GM23338 (cell line): ENCODE data around the gene POLDIP3. TPM values are rescaled to one million over a fixed set of nuclear protein-coding genes. Genes with fewer than 3 reads are reported as not detected.

ENCODE experiments used
- ATAC-seq: fragments of 200-7000 bp; cut with Tn5 transposase; 3 replicates; pipeline ENCODE4 v1.9.1; 2020
- DNase-seq: peaks from one replicate; pipeline ENCODE4 v3.0.0-alpha.2; 2015; ENCODE audit warnings: low spot score
- H2AFZ ChIP-seq: fragments of 200-600 bp; sonication (generic); 2 replicates; pipeline ENCODE4 v1.8.0; 2016; ENCODE audit warnings: antibody characterized with exemption, mild to moderate bottlenecking, moderate library complexity
- H3F3A ChIP-seq: fragments of 200-600 bp; sonication (generic); replicated peaks from 2 replicates; pipeline ENCODE4 v1.8.0; 2017; ENCODE audit warnings: antibody characterized with exemption, mixed run types, low read depth
- H3K27ac ChIP-seq: fragments of 200-600 bp; sonication (generic); 2 replicates; pipeline ENCODE4 v1.6.1; 2016; ENCODE audit warnings: low read depth
- H3K27me3 ChIP-seq: fragments of 200-600 bp; sonication (generic); 2 replicates; pipeline ENCODE4 v1.8.0; 2016; ENCODE audit warnings: mild to moderate bottlenecking, mixed run types, moderate library complexity; ENCODE audit not compliant: insufficient read depth
- H3K36me3 ChIP-seq: fragments of 200-600 bp; sonication (generic); 2 replicates; pipeline ENCODE4 v1.8.0; 2016; ENCODE audit warnings: mild to moderate bottlenecking; ENCODE audit not compliant: insufficient read depth
- H3K4me1 ChIP-seq: fragments of 200-600 bp; sonication (generic); 2 replicates; pipeline ENCODE4 v1.8.0; 2016; ENCODE audit warnings: mild to moderate bottlenecking, moderate library complexity; ENCODE audit not compliant: insufficient read depth
- H3K4me2 ChIP-seq: fragments of 200-600 bp; sonication (generic); 2 replicates; pipeline ENCODE4 v1.7.1; 2017; ENCODE audit warnings: mixed run types
- H3K4me3 ChIP-seq: fragments of 200-600 bp; sonication (generic); 2 replicates; pipeline ENCODE4 v1.6.1; 2016; ENCODE audit warnings: mixed run types
- H3K79me2 ChIP-seq: fragments of 200-600 bp; sonication (generic); replicated peaks from 2 replicates; pipeline ENCODE4 v1.8.0; 2017; ENCODE audit warnings: mild to moderate bottlenecking; ENCODE audit not compliant: insufficient read depth
- H3K9me2 ChIP-seq: fragments of 200-600 bp; sonication (generic); 2 replicates; pipeline ENCODE4 v1.8.0; 2017; ENCODE audit not compliant: insufficient read depth
- H4K20me1 ChIP-seq: fragments of 200-600 bp; sonication (generic); replicated peaks from 2 replicates; pipeline ENCODE4 v1.8.0; 2017; ENCODE audit warnings: mild to moderate bottlenecking; ENCODE audit not compliant: insufficient read depth
- H3K27ac Mint-ChIP-seq: 2 replicates; pipeline ENCODE4 v1.8.0; 2020; ENCODE audit warnings: inconsistent platforms, mild to moderate bottlenecking, moderate library complexity, mixed read lengths
- H3K27me3 Mint-ChIP-seq: 3 replicates; pipeline ENCODE4 v1.8.0; 2022; ENCODE audit warnings: low read depth, mild to moderate bottlenecking, moderate library complexity, mixed read lengths, inconsistent platforms; ENCODE audit not compliant: insufficient read depth, poor library complexity
- H3K36me3 Mint-ChIP-seq: 3 replicates; pipeline ENCODE4 v1.8.0; 2021; ENCODE audit warnings: low read depth, mild to moderate bottlenecking, inconsistent platforms, moderate library complexity, mixed read lengths
- H3K4me1 Mint-ChIP-seq: 3 replicates; pipeline ENCODE4 v1.8.0; 2020; ENCODE audit warnings: mild to moderate bottlenecking, inconsistent platforms, mixed read lengths
- H3K4me3 Mint-ChIP-seq: 3 replicates; pipeline ENCODE4 v1.8.0; 2021; ENCODE audit warnings: moderate library complexity, mild to moderate bottlenecking, inconsistent platforms, mixed read lengths
- H3K9me3 Mint-ChIP-seq: 3 replicates; pipeline ENCODE4 v1.8.0; 2020; ENCODE audit warnings: moderate library complexity, mild to moderate bottlenecking, inconsistent platforms, mixed read lengths
- EZH2 ChIP-seq: fragments of 200-600 bp; sonication (generic); IDR thresholded peaks from one replicate; pipeline ENCODE4 v1.8.0; 2017; ENCODE audit warnings: antibody characterized with exemption, mild to moderate bottlenecking, low read depth; ENCODE audit not compliant: unreplicated experiment
- EZH2phosphoT487 ChIP-seq: fragments of 200-600 bp; sonication (generic); IDR thresholded peaks from one replicate; pipeline ENCODE4 v1.8.1; 2018; ENCODE audit warnings: antibody characterized with exemption; ENCODE audit not compliant: unreplicated experiment
- NANOG ChIP-seq: IDR thresholded peaks from 2 replicates; pipeline ENCODE4 v1.6.1; 2016; ENCODE audit warnings: antibody characterized with exemption, borderline replicate concordance
- POLR2AphosphoS5 ChIP-seq: IDR thresholded peaks from 2 replicates; pipeline ENCODE4 v1.6.1; 2016; ENCODE audit warnings: antibody characterized with exemption, low read depth
- STAT1 ChIP-seq: IDR thresholded peaks from one replicate; pipeline ENCODE4 v1.6.1; 2016; ENCODE audit warnings: antibody characterized with exemption; ENCODE audit not compliant: unreplicated experiment
- ZNF114 ChIP-seq: fragments of 250-450 bp; sonication (Bioruptor Pico); IDR thresholded peaks from 2 replicates; pipeline ENCODE4 v1.5.0; 2020; ENCODE audit warnings: mild to moderate bottlenecking, moderate library complexity
- ZNF331 ChIP-seq: fragments of 250-450 bp; sonication (Bioruptor Pico); IDR thresholded peaks from 2 replicates; pipeline ENCODE4 v1.5.0; 2020; ENCODE audit warnings: low read depth, mild to moderate bottlenecking, moderate library complexity
- polyA plus RNA-seq: library from polyadenylated mRNA; unstranded; fragments of >200 nt; fragmentation: Nextera tagmentation; extraction: Ambion mirVana; gene quantifications from 2 replicates; pipeline ENCODE4 v1.2.1, GENCODE V29; 2016
- total RNA-seq: library from RNA; depleted of rRNA; stranded (reverse); fragments of >200 nt; shearing (Covaris generic); gene quantifications from 2 replicates; pipeline ENCODE4 v1.2.3, GENCODE V29; 2014
- TF ChIP-seq, protein P1 (sequence below): IDR thresholded peaks from one replicate; pipeline ENCODE4 v1.6.1; 2018; ENCODE audit warnings: antibody characterized with exemption; ENCODE audit not compliant: unreplicated experiment
- TF ChIP-seq, protein P2 (sequence below): IDR thresholded peaks from 2 replicates; pipeline ENCODE4 v1.6.1; 2016; ENCODE audit warnings: antibody characterized with exemption
- TF ChIP-seq, protein P3 (sequence below): fragments of 250-450 bp; sonication (Bioruptor Pico); IDR thresholded peaks from 2 replicates; pipeline ENCODE4 v1.5.0; 2020; ENCODE audit warnings: mild to moderate bottlenecking, moderate library complexity

Gene POLDIP3
- total and polyA plus RNA-seq, 2 experiments from 2014 or later = 38.2 to 54.3 TPM

DNA sequence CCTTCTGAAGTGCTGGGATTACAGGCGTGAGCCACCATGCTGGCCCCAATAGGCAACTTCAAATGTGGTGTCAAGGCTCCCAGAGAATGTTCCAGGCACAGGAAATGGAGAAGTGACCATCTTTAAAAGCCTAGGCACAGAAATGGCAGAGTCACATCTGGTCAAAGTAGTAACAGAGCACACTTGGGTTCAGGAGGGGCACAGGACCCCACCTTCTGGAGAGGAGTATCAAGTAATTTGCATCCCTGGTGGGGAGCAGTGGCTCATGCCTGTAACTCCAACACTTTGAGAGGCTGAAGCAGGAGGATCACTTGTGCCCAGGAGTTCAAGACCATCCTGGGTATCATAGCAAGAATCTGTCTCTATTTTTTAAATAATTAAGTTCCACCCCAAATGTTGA, 31.7 kb downstream of the POLDIP3 start:
- no peak overlapping the region for H3K27ac Mint-ChIP-seq
- H3K4me1 Mint-ChIP-seq = peaks cover 6% of the 10 kb centered on the region
- no peaks in the 10 kb centered on the region for H3K27me3 ChIP-seq
- no peak overlapping the region for H3K4me3 ChIP-seq
- H3K79me2 ChIP-seq = peaks cover 13% of the 10 kb centered on the region
- peak overlapping the region; percentile 66; the same call in 1 of the 2 replicates for H3K27ac ChIP-seq
- H3K9me3 Mint-ChIP-seq = no peaks in the 10 kb centered on the region
- peaks cover 14% of the 10 kb centered on the region for H3K36me3 ChIP-seq
- DNase-seq = no peak
- TF ChIP-seq POLR2AphosphoS5 (no peak), EZH2 (no peak), ZNF114 (CRISPR knock-in tag) (no peak), NANOG (no peak), EZH2phosphoT487 (no peak), ZNF331 (CRISPR knock-in tag) (no peak), STAT1 (no peak)
- TF ChIP-seq, protein P1, sequence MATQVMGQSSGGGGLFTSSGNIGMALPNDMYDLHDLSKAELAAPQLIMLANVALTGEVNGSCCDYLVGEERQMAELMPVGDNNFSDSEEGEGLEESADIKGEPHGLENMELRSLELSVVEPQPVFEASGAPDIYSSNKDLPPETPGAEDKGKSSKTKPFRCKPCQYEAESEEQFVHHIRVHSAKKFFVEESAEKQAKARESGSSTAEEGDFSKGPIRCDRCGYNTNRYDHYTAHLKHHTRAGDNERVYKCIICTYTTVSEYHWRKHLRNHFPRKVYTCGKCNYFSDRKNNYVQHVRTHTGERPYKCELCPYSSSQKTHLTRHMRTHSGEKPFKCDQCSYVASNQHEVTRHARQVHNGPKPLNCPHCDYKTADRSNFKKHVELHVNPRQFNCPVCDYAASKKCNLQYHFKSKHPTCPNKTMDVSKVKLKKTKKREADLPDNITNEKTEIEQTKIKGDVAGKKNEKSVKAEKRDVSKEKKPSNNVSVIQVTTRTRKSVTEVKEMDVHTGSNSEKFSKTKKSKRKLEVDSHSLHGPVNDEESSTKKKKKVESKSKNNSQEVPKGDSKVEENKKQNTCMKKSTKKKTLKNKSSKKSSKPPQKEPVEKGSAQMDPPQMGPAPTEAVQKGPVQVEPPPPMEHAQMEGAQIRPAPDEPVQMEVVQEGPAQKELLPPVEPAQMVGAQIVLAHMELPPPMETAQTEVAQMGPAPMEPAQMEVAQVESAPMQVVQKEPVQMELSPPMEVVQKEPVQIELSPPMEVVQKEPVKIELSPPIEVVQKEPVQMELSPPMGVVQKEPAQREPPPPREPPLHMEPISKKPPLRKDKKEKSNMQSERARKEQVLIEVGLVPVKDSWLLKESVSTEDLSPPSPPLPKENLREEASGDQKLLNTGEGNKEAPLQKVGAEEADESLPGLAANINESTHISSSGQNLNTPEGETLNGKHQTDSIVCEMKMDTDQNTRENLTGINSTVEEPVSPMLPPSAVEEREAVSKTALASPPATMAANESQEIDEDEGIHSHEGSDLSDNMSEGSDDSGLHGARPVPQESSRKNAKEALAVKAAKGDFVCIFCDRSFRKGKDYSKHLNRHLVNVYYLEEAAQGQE = no peak
- TF ChIP-seq, protein P2, sequence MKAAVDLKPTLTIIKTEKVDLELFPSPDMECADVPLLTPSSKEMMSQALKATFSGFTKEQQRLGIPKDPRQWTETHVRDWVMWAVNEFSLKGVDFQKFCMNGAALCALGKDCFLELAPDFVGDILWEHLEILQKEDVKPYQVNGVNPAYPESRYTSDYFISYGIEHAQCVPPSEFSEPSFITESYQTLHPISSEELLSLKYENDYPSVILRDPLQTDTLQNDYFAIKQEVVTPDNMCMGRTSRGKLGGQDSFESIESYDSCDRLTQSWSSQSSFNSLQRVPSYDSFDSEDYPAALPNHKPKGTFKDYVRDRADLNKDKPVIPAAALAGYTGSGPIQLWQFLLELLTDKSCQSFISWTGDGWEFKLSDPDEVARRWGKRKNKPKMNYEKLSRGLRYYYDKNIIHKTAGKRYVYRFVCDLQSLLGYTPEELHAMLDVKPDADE = no peak
- TF ChIP-seq, protein P3, sequence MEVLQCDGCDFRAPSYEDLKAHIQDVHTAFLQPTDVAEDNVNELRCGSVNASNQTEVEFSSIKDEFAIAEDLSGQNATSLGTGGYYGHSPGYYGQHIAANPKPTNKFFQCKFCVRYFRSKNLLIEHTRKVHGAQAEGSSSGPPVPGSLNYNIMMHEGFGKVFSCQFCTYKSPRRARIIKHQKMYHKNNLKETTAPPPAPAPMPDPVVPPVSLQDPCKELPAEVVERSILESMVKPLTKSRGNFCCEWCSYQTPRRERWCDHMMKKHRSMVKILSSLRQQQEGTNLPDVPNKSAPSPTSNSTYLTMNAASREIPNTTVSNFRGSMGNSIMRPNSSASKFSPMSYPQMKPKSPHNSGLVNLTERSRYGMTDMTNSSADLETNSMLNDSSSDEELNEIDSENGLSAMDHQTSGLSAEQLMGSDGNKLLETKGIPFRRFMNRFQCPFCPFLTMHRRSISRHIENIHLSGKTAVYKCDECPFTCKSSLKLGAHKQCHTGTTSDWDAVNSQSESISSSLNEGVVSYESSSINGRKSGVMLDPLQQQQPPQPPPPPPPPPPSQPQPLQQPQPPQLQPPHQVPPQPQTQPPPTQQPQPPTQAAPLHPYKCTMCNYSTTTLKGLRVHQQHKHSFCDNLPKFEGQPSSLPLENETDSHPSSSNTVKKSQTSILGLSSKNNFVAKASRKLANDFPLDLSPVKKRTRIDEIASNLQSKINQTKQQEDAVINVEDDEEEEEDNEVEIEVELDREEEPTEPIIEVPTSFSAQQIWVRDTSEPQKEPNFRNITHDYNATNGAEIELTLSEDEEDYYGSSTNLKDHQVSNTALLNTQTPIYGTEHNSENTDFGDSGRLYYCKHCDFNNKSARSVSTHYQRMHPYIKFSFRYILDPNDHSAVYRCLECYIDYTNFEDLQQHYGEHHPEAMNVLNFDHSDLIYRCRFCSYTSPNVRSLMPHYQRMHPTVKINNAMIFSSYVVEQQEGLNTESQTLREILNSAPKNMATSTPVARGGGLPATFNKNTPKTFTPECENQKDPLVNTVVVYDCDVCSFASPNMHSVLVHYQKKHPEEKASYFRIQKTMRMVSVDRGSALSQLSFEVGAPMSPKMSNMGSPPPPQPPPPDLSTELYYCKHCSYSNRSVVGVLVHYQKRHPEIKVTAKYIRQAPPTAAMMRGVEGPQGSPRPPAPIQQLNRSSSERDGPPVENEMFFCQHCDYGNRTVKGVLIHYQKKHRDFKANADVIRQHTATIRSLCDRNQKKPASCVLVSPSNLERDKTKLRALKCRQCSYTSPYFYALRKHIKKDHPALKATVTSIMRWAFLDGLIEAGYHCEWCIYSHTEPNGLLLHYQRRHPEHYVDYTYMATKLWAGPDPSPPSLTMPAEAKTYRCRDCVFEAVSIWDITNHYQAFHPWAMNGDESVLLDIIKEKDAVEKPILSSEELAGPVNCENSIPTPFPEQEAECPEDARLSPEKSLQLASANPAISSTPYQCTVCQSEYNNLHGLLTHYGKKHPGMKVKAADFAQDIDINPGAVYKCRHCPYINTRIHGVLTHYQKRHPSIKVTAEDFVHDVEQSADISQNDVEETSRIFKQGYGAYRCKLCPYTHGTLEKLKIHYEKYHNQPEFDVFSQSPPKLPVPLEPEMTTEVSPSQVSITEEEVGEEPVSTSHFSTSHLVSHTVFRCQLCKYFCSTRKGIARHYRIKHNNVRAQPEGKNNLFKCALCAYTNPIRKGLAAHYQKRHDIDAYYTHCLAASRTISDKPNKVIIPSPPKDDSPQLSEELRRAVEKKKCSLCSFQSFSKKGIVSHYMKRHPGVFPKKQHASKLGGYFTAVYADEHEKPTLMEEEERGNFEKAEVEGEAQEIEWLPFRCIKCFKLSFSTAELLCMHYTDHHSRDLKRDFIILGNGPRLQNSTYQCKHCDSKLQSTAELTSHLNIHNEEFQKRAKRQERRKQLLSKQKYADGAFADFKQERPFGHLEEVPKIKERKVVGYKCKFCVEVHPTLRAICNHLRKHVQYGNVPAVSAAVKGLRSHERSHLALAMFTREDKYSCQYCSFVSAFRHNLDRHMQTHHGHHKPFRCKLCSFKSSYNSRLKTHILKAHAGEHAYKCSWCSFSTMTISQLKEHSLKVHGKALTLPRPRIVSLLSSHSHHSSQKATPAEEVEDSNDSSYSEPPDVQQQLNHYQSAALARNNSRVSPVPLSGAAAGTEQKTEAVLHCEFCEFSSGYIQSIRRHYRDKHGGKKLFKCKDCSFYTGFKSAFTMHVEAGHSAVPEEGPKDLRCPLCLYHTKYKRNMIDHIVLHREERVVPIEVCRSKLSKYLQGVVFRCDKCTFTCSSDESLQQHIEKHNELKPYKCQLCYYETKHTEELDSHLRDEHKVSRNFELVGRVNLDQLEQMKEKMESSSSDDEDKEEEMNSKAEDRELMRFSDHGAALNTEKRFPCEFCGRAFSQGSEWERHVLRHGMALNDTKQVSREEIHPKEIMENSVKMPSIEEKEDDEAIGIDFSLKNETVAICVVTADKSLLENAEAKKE (CRISPR knock-in tag) = no peak
- H3K4me3 Mint-ChIP-seq = no peak overlapping the region
- peaks cover 3% of the 10 kb centered on the region; the same call in 1 of the 2 replicates for H3K4me1 ChIP-seq
- peaks cover 65% of the 10 kb centered on the region for H3K36me3 Mint-ChIP-seq
- ATAC-seq = no peak
- no peak overlapping the region for H3K4me2 ChIP-seq
- peaks cover 12% of the 10 kb centered on the region for H3K27me3 Mint-ChIP-seq
- H3F3A ChIP-seq = peaks cover 21% of the 10 kb centered on the region; the same call in 1 of the 2 replicates
- H2AFZ ChIP-seq = no peak overlapping the region
- no peaks in the 10 kb centered on the region for H3K9me2 ChIP-seq
- H4K20me1 ChIP-seq = peaks cover 23% of the 10 kb centered on the region
